WTC11 (cell line): ENCODE data around the gene USP15. TPM values are rescaled to one million over a fixed set of nuclear protein-coding genes. Genes with fewer than 3 reads are reported as not detected.

Experiments
- AFF4 ChIP-seq: sonication (generic); formaldehyde crosslinking; IDR thresholded peaks from 2 replicates; pipeline ENCODE4 v1.8.1; 2023; ENCODE audit warnings: mild to moderate bottlenecking, missing genetic modification reagents, borderline replicate concordance
- ATF1 ChIP-seq: sonication (generic); formaldehyde crosslinking; IDR thresholded peaks from 2 replicates; pipeline ENCODE4 v1.8.1; 2023; ENCODE audit warnings: mild to moderate bottlenecking, moderate library complexity, missing genetic modification reagents
- ATF3 ChIP-seq: sonication (generic); formaldehyde crosslinking; conservative IDR thresholded peaks from 2 replicates; pipeline ENCODE4 v1.8.1; 2022; ENCODE audit warnings: mild to moderate bottlenecking, missing genetic modification reagents
- E2F4 ChIP-seq: sonication (generic); formaldehyde crosslinking; IDR thresholded peaks from 2 replicates; pipeline ENCODE4 v1.8.1; 2022; ENCODE audit warnings: low read depth, mild to moderate bottlenecking, moderate library complexity, missing genetic modification reagents, borderline replicate concordance
- FOXP1 ChIP-seq: sonication (generic); formaldehyde crosslinking; IDR thresholded peaks from 2 replicates; pipeline ENCODE4 v1.8.0; 2022; ENCODE audit warnings: missing genetic modification reagents, mild to moderate bottlenecking, moderate library complexity, borderline replicate concordance
- KAT7 ChIP-seq: sonication (generic); formaldehyde crosslinking; IDR thresholded peaks from 2 replicates; pipeline ENCODE4 v1.8.1; 2023; ENCODE audit warnings: missing genetic modification reagents, mild to moderate bottlenecking, borderline replicate concordance
- MXD4 ChIP-seq: fragments of 250-450 bp; sonication (Bioruptor Pico); IDR thresholded peaks from 2 replicates; pipeline ENCODE4 v1.8.0; 2021; ENCODE audit warnings: mild to moderate bottlenecking, moderate library complexity, borderline replicate concordance
- NFYB ChIP-seq: sonication (generic); formaldehyde crosslinking; conservative IDR thresholded peaks from 2 replicates; pipeline ENCODE4 v1.8.0; 2022; ENCODE audit warnings: low read depth, missing genetic modification reagents
- PRDM15 ChIP-seq: sonication (generic); formaldehyde crosslinking; IDR thresholded peaks from 2 replicates; pipeline ENCODE4 v1.8.0; 2022; ENCODE audit warnings: missing genetic modification reagents
- ZMAT4 ChIP-seq: fragments of 250-450 bp; sonication (Bioruptor Pico); IDR thresholded peaks from 2 replicates; pipeline ENCODE4 v1.9.0; 2021; ENCODE audit warnings: mild to moderate bottlenecking
- ZNF219 ChIP-seq: sonication (generic); formaldehyde crosslinking; IDR thresholded peaks from 2 replicates; pipeline ENCODE4 v1.8.0; 2023; ENCODE audit warnings: missing genetic modification reagents, mild to moderate bottlenecking, borderline replicate concordance
- ZNF263 ChIP-seq: sonication (generic); formaldehyde crosslinking; IDR thresholded peaks from 2 replicates; pipeline ENCODE4 v1.8.1; 2022; ENCODE audit warnings: low read depth, mild to moderate bottlenecking, moderate library complexity, missing genetic modification reagents
- ZNF281 ChIP-seq: sonication (generic); formaldehyde crosslinking; IDR thresholded peaks from 2 replicates; pipeline ENCODE4 v1.8.0; 2023; ENCODE audit warnings: mild to moderate bottlenecking, missing genetic modification reagents
- ZNF317 ChIP-seq: sonication (generic); formaldehyde crosslinking; IDR thresholded peaks from 2 replicates; pipeline ENCODE4 v1.8.1; 2023; ENCODE audit warnings: low read depth, mild to moderate bottlenecking, moderate library complexity, missing genetic modification reagents, borderline replicate concordance
- ZNF416 ChIP-seq: fragments of 250-450 bp; sonication (Bioruptor Pico); IDR thresholded peaks from 2 replicates; pipeline ENCODE4 v1.9.0; 2021; ENCODE audit warnings: mild to moderate bottlenecking, inconsistent platforms
- ZNF423 ChIP-seq: fragments of 250-450 bp; sonication (Bioruptor Pico); IDR thresholded peaks from 2 replicates; pipeline ENCODE4 v2.1.2; 2022; ENCODE audit warnings: mild to moderate bottlenecking, moderate library complexity
- ZNF532 ChIP-seq: fragments of 250-450 bp; sonication (Bioruptor Pico); IDR thresholded peaks from 2 replicates; pipeline ENCODE4 v1.9.0; 2021; ENCODE audit warnings: mild to moderate bottlenecking, borderline replicate concordance
- total RNA-seq: library from RNA; stranded (reverse); gene quantifications from 3 replicates; pipeline ENCODE4 v1.2.3, GENCODE V29; 2021

USP15 gene
- total RNA-seq, 1 experiment from 2014 or later, result 37.2 TPM

- no peak for TF ChIP-seq PRDM15
- TF ChIP-seq E2F4 (CRISPR knock-in tag), result no peak
- no peak for TF ChIP-seq ATF3 (CRISPR knock-in tag)
- TF ChIP-seq ZNF281, result no peak
- TF ChIP-seq NFYB (CRISPR knock-in tag), result no peak
- no peak for TF ChIP-seq ZNF416 (CRISPR knock-in tag)
- TF ChIP-seq ZNF532, result no peak
- no peak for TF ChIP-seq AFF4 (CRISPR knock-in tag)
- TF ChIP-seq FOXP1, result no peak
- TF ChIP-seq KAT7 (CRISPR knock-in tag), result no peak
- TF ChIP-seq ZMAT4 (CRISPR knock-in tag), result no peak
- no peak for TF ChIP-seq ZNF317 (CRISPR knock-in tag)
- no peak for TF ChIP-seq ZNF263 (CRISPR knock-in tag)
- TF ChIP-seq ZNF423 (CRISPR knock-in tag), result no peak
- TF ChIP-seq MXD4 (CRISPR knock-in tag), result no peak
- no peak for TF ChIP-seq ATF1 (CRISPR knock-in tag)
- TF ChIP-seq ZNF219 (CRISPR knock-in tag), result no peak
Observed at GRCh38 chr12:62270872-62271271, 10.7 kb downstream of the USP15 start (continued).
